SK-N-MC (cell line): Measurements from ENCODE around the gene TYRP1.
"Not testable (repeated sequence)": the region's sequence is repeated elsewhere in the genome, so short reads cannot be mapped to it uniquely, and the experiment has no call there.

Source experiments
- EZH2 ChIP-seq: fragments of 200-600 bp; sonication (generic); IDR thresholded peaks from one replicate; pipeline ENCODE4 v1.6.1; 2017; ENCODE audit warnings: antibody characterized with exemption
- POLR2AphosphoS5 ChIP-seq: IDR thresholded peaks from 2 replicates; pipeline ENCODE4 v1.6.1; 2012; ENCODE audit warnings: mild to moderate bottlenecking, low read depth, low read length, borderline replicate concordance

- not testable (repeated sequence) for TF ChIP-seq EZH2, POLR2AphosphoS5
These were observed 15.6 kb upstream of the TYRP1 start for GRCh38 chr9:12677462-12678126.
